GM10266 (cell line): ENCODE results near the gene ACSL3.

Experiments used
- DNase-seq: peaks from one replicate; pipeline ENCODE4 v3.0.0; 2012; ENCODE audit errors: extremely low spot score
- TF ChIP-seq, protein P1 (sequence below): IDR thresholded peaks from 2 replicates; pipeline ENCODE4 v1.5.1; 2012; ENCODE audit warnings: mild to moderate bottlenecking, low read depth; ENCODE audit not compliant: control insufficient read depth, insufficient read depth; ENCODE audit errors: missing control alignments

Gene ACSL3

DNA sequence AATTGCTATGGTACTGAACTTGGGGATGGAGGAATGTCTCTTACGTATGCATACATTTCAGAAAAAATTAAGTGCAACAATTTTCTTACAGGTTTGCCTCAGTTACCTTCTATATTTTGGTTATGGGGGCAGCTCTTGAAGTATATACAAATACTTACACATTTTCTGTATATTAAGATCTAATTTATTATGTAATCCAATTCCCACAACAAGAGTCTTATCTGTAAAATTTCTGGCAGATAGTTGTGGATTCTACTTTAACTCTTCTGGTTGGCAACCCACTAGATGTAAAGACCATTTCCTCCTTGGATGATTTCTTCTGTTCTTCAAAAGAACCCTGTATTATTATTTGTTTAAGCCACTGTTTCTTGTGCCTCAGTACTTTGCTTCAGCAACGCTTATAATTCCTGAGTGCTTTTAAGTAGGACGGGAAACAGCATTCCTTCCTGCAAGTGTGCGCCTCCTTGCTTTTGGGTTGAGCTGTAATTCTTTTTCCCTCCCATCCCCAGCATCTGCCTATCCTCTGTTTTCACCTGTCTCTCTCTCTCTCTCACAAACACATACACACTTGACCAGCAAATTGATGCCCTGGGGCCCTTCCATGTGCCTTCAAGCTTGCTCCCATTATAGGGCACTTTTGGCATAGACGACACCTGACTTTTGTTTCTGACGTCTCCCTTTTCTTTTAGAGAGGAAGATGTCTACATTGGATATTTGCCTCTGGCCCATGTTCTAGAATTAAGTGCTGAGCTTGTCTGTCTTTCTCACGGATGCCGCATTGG, 61.4 kb downstream of the ACSL3 start:
- DNase-seq = no peak
- TF ChIP-seq, protein P1, sequence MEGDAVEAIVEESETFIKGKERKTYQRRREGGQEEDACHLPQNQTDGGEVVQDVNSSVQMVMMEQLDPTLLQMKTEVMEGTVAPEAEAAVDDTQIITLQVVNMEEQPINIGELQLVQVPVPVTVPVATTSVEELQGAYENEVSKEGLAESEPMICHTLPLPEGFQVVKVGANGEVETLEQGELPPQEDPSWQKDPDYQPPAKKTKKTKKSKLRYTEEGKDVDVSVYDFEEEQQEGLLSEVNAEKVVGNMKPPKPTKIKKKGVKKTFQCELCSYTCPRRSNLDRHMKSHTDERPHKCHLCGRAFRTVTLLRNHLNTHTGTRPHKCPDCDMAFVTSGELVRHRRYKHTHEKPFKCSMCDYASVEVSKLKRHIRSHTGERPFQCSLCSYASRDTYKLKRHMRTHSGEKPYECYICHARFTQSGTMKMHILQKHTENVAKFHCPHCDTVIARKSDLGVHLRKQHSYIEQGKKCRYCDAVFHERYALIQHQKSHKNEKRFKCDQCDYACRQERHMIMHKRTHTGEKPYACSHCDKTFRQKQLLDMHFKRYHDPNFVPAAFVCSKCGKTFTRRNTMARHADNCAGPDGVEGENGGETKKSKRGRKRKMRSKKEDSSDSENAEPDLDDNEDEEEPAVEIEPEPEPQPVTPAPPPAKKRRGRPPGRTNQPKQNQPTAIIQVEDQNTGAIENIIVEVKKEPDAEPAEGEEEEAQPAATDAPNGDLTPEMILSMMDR = no peak

DNA sequence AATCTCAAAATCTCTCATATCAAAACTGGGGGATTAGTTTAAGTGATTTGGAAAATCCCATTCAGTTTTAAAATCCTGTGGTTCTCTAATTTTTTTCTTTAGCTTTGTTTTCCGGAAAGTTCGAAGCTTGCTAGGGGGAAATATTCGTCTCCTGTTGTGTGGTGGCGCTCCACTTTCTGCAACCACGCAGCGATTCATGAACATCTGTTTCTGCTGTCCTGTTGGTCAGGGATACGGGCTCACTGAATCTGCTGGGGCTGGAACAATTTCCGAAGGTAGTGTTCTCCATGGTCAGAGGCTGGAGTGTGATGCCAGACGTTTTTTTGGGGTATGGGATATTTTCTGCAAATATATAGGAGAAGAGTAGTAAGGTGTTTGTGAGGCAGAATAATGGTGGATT, 66.1 kb downstream of the ACSL3 start:
- no peak for DNase-seq
- TF ChIP-seq, protein P1 = no peak

DNA sequence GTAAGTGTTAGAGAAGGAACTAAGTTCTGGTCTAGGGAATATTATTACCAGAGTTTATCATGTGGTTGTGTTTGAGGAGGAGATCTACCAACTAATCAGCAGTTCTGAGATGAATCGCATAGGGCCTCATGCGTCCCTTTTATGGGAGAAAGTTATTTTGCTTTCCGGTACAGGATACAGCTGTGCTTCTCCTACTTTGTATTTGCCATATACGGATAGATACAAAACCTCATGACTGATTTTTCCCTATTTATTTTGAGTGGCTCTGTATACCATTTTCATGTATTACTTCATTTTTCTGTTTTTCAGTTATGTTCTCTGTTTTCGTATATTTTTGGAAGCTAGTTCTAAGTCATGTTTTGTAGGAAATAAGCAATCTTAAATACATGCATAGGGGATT, 66.8 kb downstream of the ACSL3 start:
- TF ChIP-seq, protein P1 = no peak

DNA sequence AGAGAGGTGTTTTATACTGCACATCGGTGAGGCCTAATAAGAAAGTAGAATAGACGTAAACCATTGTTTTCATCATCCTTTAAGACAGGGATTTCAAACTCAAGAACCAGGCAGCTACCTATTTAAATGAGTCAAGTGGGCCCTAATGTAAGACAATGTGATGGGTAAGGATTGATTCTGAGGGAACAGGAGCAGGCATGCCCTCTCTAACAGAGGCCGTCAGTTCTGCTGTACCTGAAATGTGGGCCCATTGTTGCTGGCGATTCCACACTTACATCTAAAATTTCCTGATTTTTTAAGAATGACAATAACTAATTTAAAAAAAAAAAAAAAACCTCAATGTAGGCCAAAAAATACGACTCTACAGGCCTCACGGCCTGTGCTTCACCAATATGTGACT, 67.5 kb downstream of the ACSL3 start:
- TF ChIP-seq, protein P1 = no peak
- no peak for DNase-seq

More for the DNA sequence above, 66.8 kb downstream of the ACSL3 start:
- DNase-seq = no peak

DNA sequence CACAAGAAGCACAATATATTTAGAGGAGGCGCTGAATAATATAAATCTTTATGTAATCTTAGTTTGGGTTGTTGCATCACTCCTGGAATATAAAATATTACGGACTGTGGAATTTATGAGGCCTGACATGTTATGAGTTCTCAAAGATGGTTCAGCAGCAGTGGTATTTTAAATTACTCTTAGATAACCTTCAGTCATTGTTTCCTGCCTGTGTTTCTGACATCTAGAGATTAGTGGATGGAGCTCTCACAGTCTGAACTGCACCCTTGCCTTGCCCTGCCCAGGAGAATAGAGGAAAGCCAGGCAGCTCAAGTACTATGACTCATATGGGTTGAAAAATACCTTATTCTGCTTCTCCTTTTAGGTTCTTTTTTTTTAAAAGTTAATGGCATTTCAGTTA, 70.0 kb downstream of the ACSL3 start:
- DNase-seq = no peak
- TF ChIP-seq, protein P1 = no peak

DNA sequence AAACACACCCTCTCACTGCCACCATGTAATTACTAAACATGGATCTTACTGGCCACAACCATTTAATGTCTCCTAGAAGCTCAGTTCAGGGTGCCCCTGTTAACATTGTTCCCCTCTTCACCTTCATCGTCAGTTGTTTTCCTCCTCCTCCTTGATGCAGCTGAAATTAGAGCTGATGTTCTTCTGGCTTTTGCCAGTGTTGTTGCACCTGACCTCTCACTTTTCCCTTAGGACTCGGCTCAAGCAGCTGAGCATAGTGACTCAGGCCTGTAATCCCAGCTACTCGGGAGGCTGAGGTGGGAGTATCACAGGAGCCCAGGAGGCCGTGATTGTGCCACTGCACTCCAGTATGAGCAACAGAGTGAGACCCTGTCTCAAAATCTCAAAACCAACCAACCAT, 70.8 kb downstream of the ACSL3 start:
- DNase-seq = no peak
- TF ChIP-seq, protein P1 = no peak

GRCh38 chr2:222933458-222933857, 72.6 kb downstream of the ACSL3 start:
- no peak for DNase-seq
- TF ChIP-seq, protein P1 = no peak
